GM18502 (cell line): ENCODE measurements around the gene DNMT3L.

Experiments
- ATAC-seq: cut with Tn5 transposase; IDR thresholded peaks from one replicate; pipeline ENCODE4 v1.9.1; 2021; ENCODE audit warnings: mild to moderate bottlenecking; ENCODE audit not compliant: unreplicated experiment, poor library complexity

The DNMT3L gene

GRCh38 chr21:44282370-44282769 is 20.7 kb upstream of the DNMT3L start:
- ATAC-seq: no peak

- ATAC-seq: no peak
Observed at GRCh38 chr21:44281801-44282200, 20.1 kb upstream of the DNMT3L start.

- ATAC-seq: no peak
Observed at GRCh38 chr21:44279354-44280260, 17.9 kb upstream of the DNMT3L start.

- no peak for ATAC-seq
Observed at GRCh38 chr21:44275041-44275440, 13.3 kb upstream of the DNMT3L start.

- ATAC-seq: no peak
Observed at GRCh38 chr21:44273046-44273445, 11.3 kb upstream of the DNMT3L start.

- no peak for ATAC-seq
Observed at GRCh38 chr21:44272284-44272858, 10.7 kb upstream of the DNMT3L start.

GRCh38 chr21:44271558-44272283 is 10.0 kb upstream of the DNMT3L start:
- ATAC-seq: no peak

- no peak for ATAC-seq
Observed at GRCh38 chr21:44269090-44269489, 7.4 kb upstream of the DNMT3L start.

GRCh38 chr21:44267655-44268142 is 6.0 kb upstream of the DNMT3L start:
- no peak for ATAC-seq

GRCh38 chr21:44265734-44266270 is 4.1 kb upstream of the DNMT3L start:
- no peak for ATAC-seq

GRCh38 chr21:44263768-44264167 is 2.1 kb upstream of the DNMT3L start:
- no peak for ATAC-seq

GRCh38 chr21:44263221-44263760 is 1.6 kb upstream of the DNMT3L start:
- ATAC-seq: no peak

- ATAC-seq: no peak
Observed at GRCh38 chr21:44262338-44263056, 800 bp upstream of the DNMT3L start.

GRCh38 chr21:44260791-44261631 is 686 bp downstream of the DNMT3L start:
- ATAC-seq: no peak

GRCh38 chr21:44260066-44260465 is 1.6 kb downstream of the DNMT3L start:
- ATAC-seq: no peak

- no peak for ATAC-seq
Observed at GRCh38 chr21:44259082-44259705, 2.5 kb downstream of the DNMT3L start.

- no peak for ATAC-seq
Observed at GRCh38 chr21:44258056-44258725, 3.5 kb downstream of the DNMT3L start.

GRCh38 chr21:44255511-44255981 is 6.2 kb downstream of the DNMT3L start:
- ATAC-seq: no peak
